SK-N-SH treated with all-trans-retinoic acid at 6 μM for 48 hours (cell line): ENCODE measurements around the gene ADGRB3.
A peak's percentile ranks its signal among the peaks of the same experiment; 100 is the strongest.

ENCODE experiments used
- ATAC-seq: fragments of 200-7000 bp; cut with Tn5 transposase; 3 replicates; pipeline ENCODE4 v1.9.1; 2020; ENCODE audit warnings: mild to moderate bottlenecking, moderate library complexity
- ARNTL ChIP-seq: fragments of 450-650 bp; formaldehyde crosslinking; IDR thresholded peaks from 2 replicates; pipeline ENCODE4 v1.5.0; 2020; ENCODE audit warnings: low read depth, mild to moderate bottlenecking, moderate library complexity, borderline replicate concordance
- BACH2 ChIP-seq: fragments of 250-450 bp; sonication (Bioruptor Pico); IDR thresholded peaks from 2 replicates; pipeline ENCODE4 v1.9.0; 2021; ENCODE audit warnings: mild to moderate bottlenecking, borderline replicate concordance
- CREB5 ChIP-seq: fragments of 250-450 bp; sonication (Bioruptor Pico); IDR thresholded peaks from 2 replicates; pipeline ENCODE4 v1.5.1; 2020; ENCODE audit warnings: low read depth, mild to moderate bottlenecking, moderate library complexity
- CSDC2 ChIP-seq: fragments of 250-450 bp; sonication (Bioruptor Pico); IDR thresholded peaks from 2 replicates; pipeline ENCODE4 v1.5.0; 2020; ENCODE audit warnings: mild to moderate bottlenecking, moderate library complexity
- ESRRG ChIP-seq: fragments of 250-450 bp; sonication (Bioruptor Pico); IDR thresholded peaks from 2 replicates; pipeline ENCODE4 v1.6.1; 2021; ENCODE audit warnings: mild to moderate bottlenecking
- GLIS3 ChIP-seq: fragments of 250-450 bp; sonication (Bioruptor Pico); IDR thresholded peaks from 2 replicates; pipeline ENCODE4 v1.5.0; 2020; ENCODE audit warnings: mild to moderate bottlenecking, moderate library complexity
- ISL1 ChIP-seq: fragments of 250-450 bp; sonication (Bioruptor Pico); IDR thresholded peaks from 2 replicates; pipeline ENCODE4 v2.1.2; 2022; ENCODE audit warnings: mild to moderate bottlenecking, moderate library complexity
- OSR1 ChIP-seq: fragments of 250-450 bp; sonication (Bioruptor Pico); IDR thresholded peaks from 2 replicates; pipeline ENCODE4 v1.8.0; 2022; ENCODE audit warnings: moderate library complexity, mild to moderate bottlenecking, inconsistent platforms
- PATZ1 ChIP-seq: fragments of 250-450 bp; sonication (Bioruptor Pico); IDR thresholded peaks from 2 replicates; pipeline ENCODE4 v1.8.0; 2020; ENCODE audit warnings: mild to moderate bottlenecking, moderate library complexity, borderline replicate concordance
- POU6F1 ChIP-seq: fragments of 250-450 bp; sonication (Bioruptor Pico); IDR thresholded peaks from 2 replicates; pipeline ENCODE4 v1.8.0; 2021; ENCODE audit warnings: low read depth, mild to moderate bottlenecking, moderate library complexity, borderline replicate concordance
- PPARA ChIP-seq: fragments of 250-450 bp; sonication (Bioruptor Pico); IDR thresholded peaks from 2 replicates; pipeline ENCODE4 v1.5.0; 2020; ENCODE audit warnings: mild to moderate bottlenecking, borderline replicate concordance
- RARB ChIP-seq: fragments of 250-450 bp; sonication (Bioruptor Pico); IDR thresholded peaks from 2 replicates; pipeline ENCODE4 v1.8.0; 2021; ENCODE audit warnings: mild to moderate bottlenecking, moderate library complexity
- SNAI2 ChIP-seq: fragments of 250-450 bp; sonication (Bioruptor Pico); IDR thresholded peaks from 2 replicates; pipeline ENCODE4 v1.5.0; 2020; ENCODE audit warnings: mild to moderate bottlenecking, moderate library complexity
- TCF4 ChIP-seq: fragments of 250-450 bp; sonication (Bioruptor Pico); IDR thresholded peaks from 2 replicates; pipeline ENCODE4 v1.8.0; 2021; ENCODE audit warnings: mild to moderate bottlenecking, moderate library complexity, borderline replicate concordance
- TOX ChIP-seq: fragments of 250-450 bp; sonication (Bioruptor Pico); IDR thresholded peaks from 2 replicates; pipeline ENCODE4 v1.8.0; 2021; ENCODE audit warnings: mild to moderate bottlenecking, moderate library complexity, borderline replicate concordance
- TSHZ2 ChIP-seq: fragments of 250-450 bp; sonication (Bioruptor Pico); IDR thresholded peaks from 2 replicates; pipeline ENCODE4 v1.5.0; 2020; ENCODE audit warnings: mild to moderate bottlenecking, moderate library complexity
- ZC3H10 ChIP-seq: fragments of 250-450 bp; sonication (Bioruptor Pico); IDR thresholded peaks from 2 replicates; pipeline ENCODE4 v1.5.1; 2021; ENCODE audit warnings: mild to moderate bottlenecking, moderate library complexity
- ZFP3 ChIP-seq: fragments of 250-450 bp; sonication (Bioruptor Pico); IDR thresholded peaks from 2 replicates; pipeline ENCODE4 v1.5.0; 2020; ENCODE audit warnings: mild to moderate bottlenecking, moderate library complexity
- ZFP30 ChIP-seq: fragments of 450-650 bp; formaldehyde crosslinking; IDR thresholded peaks from 2 replicates; pipeline ENCODE4 v1.5.0; 2022; ENCODE audit warnings: mild to moderate bottlenecking, moderate library complexity
- ZNF565 ChIP-seq: fragments of 450-650 bp; formaldehyde crosslinking; conservative IDR thresholded peaks from 2 replicates; pipeline ENCODE4 v1.5.0; 2020; ENCODE audit warnings: low read depth, mild to moderate bottlenecking, moderate library complexity
- ZNF70 ChIP-seq: fragments of 450-650 bp; formaldehyde crosslinking; IDR thresholded peaks from 2 replicates; pipeline ENCODE4 v1.5.0; 2020; ENCODE audit warnings: mild to moderate bottlenecking, moderate library complexity
- ZNF8 ChIP-seq: fragments of 450-650 bp; formaldehyde crosslinking; IDR thresholded peaks from 2 replicates; pipeline ENCODE4 v1.5.0; 2020; ENCODE audit warnings: mild to moderate bottlenecking, moderate library complexity
- TF ChIP-seq, protein P1 (sequence below): fragments of 250-450 bp; sonication (Bioruptor Pico); IDR thresholded peaks from 2 replicates; pipeline ENCODE4 v1.5.1; 2021; ENCODE audit warnings: mild to moderate bottlenecking, moderate library complexity

Gene ADGRB3

GRCh38 chr6:68727699-68728098 is 92.6 kb downstream of the ADGRB3 start:
- ATAC-seq = no peak
- TF ChIP-seq ZC3H10 (no peak), TCF4 (CRISPR knock-in tag) (no peak), ZNF70 (CRISPR knock-in tag) (no peak)

- TF ChIP-seq ARNTL (CRISPR knock-in tag) (no peak), OSR1 (no peak), GLIS3 (CRISPR knock-in tag) (no peak), ZNF8 (no peak), BACH2 (CRISPR knock-in tag) (no peak), ZNF565 (CRISPR knock-in tag) (0 out of 2 replicates have a peak, but pooled peaks have one; percentile 56), PATZ1 (CRISPR knock-in tag) (peak; percentile 84; the same call in 1 of the 2 replicates), ZFP3 (CRISPR knock-in tag) (peak; percentile 59; the same call in 1 of the 2 replicates), ZC3H10 (no peak), TOX (no peak), ESRRG (CRISPR knock-in tag) (no peak), CSDC2 (no peak), CREB5 (CRISPR knock-in tag) (peak; percentile 24; the same call in 1 of the 2 replicates), PPARA (CRISPR knock-in tag) (no peak), TCF4 (CRISPR knock-in tag) (peak; percentile 77), ISL1 (CRISPR knock-in tag) (peak; percentile 97), TSHZ2 (CRISPR knock-in tag) (peak; percentile 87; the same call in 1 of the 2 replicates), POU6F1 (CRISPR knock-in tag) (no peak; the same call in 1 of the 2 replicates), SNAI2 (CRISPR knock-in tag) (peak; percentile 24; the same call in 1 of the 2 replicates), ZNF70 (CRISPR knock-in tag) (no peak), ZFP30 (CRISPR knock-in tag) (0 out of 2 replicates have a peak, but pooled peaks have one; percentile 44), RARB (no peak)
- TF ChIP-seq, protein P1, sequence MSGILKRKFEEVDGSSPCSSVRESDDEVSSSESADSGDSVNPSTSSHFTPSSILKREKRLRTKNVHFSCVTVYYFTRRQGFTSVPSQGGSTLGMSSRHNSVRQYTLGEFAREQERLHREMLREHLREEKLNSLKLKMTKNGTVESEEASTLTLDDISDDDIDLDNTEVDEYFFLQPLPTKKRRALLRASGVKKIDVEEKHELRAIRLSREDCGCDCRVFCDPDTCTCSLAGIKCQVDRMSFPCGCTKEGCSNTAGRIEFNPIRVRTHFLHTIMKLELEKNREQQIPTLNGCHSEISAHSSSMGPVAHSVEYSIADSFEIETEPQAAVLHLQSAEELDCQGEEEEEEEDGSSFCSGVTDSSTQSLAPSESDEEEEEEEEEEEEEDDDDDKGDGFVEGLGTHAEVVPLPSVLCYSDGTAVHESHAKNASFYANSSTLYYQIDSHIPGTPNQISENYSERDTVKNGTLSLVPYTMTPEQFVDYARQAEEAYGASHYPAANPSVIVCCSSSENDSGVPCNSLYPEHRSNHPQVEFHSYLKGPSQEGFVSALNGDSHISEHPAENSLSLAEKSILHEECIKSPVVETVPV (CRISPR knock-in tag) = no peak
- no peak for ATAC-seq
Measured at GRCh38 chr6:68728159-68728979, 93.3 kb downstream of the ADGRB3 start.
